ENCODE measurements around the gene FBLN2.

Gene FBLN2

GRCh38 chr3:13583251-13584180 is 34.6 kb downstream of the FBLN2 start:
- DNase-seq = no peak

GRCh38 chr3:13584427-13584891 is 35.5 kb downstream of the FBLN2 start:
- no peak for DNase-seq

- DNase-seq = no peak
Measured at GRCh38 chr3:13584901-13585300, 36.0 kb downstream of the FBLN2 start.

- DNase-seq = no peak
Measured at GRCh38 chr3:13587442-13587841, 38.5 kb downstream of the FBLN2 start.

GRCh38 chr3:13588221-13588701 is 39.3 kb downstream of the FBLN2 start:
- DNase-seq = no peak

GRCh38 chr3:13588993-13589392 is 40.1 kb downstream of the FBLN2 start:
- no peak for DNase-seq

- no peak for DNase-seq
Measured at GRCh38 chr3:13590841-13591520, 42.1 kb downstream of the FBLN2 start.

GRCh38 chr3:13593615-13594014 is 44.7 kb downstream of the FBLN2 start:
- no peak for DNase-seq

- DNase-seq = no peak
Measured at GRCh38 chr3:13594146-13594545, 45.2 kb downstream of the FBLN2 start.

GRCh38 chr3:13594991-13595421 is 46.1 kb downstream of the FBLN2 start:
- no peak for DNase-seq

GRCh38 chr3:13595485-13595884 is 46.6 kb downstream of the FBLN2 start:
- no peak for DNase-seq

GRCh38 chr3:13596426-13597205 is 47.7 kb downstream of the FBLN2 start:
- DNase-seq = no peak

- DNase-seq = no peak
Measured at GRCh38 chr3:13597661-13598060, 48.7 kb downstream of the FBLN2 start.

GRCh38 chr3:13598201-13598600 is 49.3 kb downstream of the FBLN2 start:
- DNase-seq = no peak

- no peak for DNase-seq
Measured at GRCh38 chr3:13598926-13599886, 50.3 kb downstream of the FBLN2 start.

- DNase-seq = no peak
Measured at GRCh38 chr3:13599887-13600450, 51.0 kb downstream of the FBLN2 start.

GRCh38 chr3:13600950-13601691 is 52.2 kb downstream of the FBLN2 start:
- no peak for DNase-seq

GRCh38 chr3:13601692-13602080 is 52.8 kb downstream of the FBLN2 start:
- no peak for DNase-seq

GRCh38 chr3:13605555-13605954 is 56.6 kb downstream of the FBLN2 start:
- no peak for DNase-seq

- DNase-seq = no peak
Measured at GRCh38 chr3:13607821-13608597, 59.1 kb downstream of the FBLN2 start.
